ENCODE measurements around the gene TMEM25.
A peak's percentile ranks its signal among the peaks of the same experiment; 100 is the strongest.
"Not testable (repeated sequence)": the region's sequence is repeated elsewhere in the genome, so short reads cannot be mapped to it uniquely, and the experiment has no call there.

The TMEM25 gene

DNA sequence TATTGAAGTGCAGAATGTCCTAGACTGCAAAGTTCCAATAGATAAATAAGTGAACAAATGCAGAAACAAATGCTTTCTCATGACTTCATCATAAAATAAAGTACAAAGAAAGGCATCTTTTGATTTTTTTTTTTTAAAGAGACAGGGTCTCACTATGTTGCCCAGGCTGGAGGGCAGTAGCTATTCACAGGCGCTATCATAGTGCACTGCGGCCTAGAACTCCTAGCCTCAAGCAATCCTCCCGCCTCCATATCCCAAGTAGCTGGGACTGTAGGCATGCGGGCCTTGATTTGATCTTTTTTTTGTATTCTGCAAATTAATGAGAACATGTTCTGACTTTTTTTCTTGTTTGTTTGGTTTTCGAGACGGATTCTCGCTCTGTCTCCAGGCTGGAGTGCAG, 43.6 kb downstream of the TMEM25 start:
- H3K27ac ChIP-seq (ENCODE audit: low read length), result no peak overlapping the region
- no peaks in the 10 kb centered on the region for H3K9me3 ChIP-seq (ENCODE audit: insufficient read depth, low read length)
- H2AFZ ChIP-seq (ENCODE audit: low read depth, low read length), result no peak overlapping the region
- peaks cover 16% of the 10 kb centered on the region for H3K36me3 ChIP-seq (replicated peaks; ENCODE audit: low read depth, low read length)
- H3K4me3 ChIP-seq (ENCODE audit: low read length), result no peak overlapping the region
- peak overlapping the region; percentile 91; the same call in 1 of the 2 replicates for H3K4me2 ChIP-seq (ENCODE audit: low read length)
- peaks cover 59% of the 10 kb centered on the region for H4K20me1 ChIP-seq (ENCODE audit: insufficient read depth, low read length)
- no peaks in the 10 kb centered on the region for H3K27me3 ChIP-seq (ENCODE audit: low read depth, low read length)
- TF ChIP-seq EZH2phosphoT487 (IDR thresholded peaks at IDR 0.05; ENCODE audit: low read depth), result no peak
- TF ChIP-seq, protein P1, sequence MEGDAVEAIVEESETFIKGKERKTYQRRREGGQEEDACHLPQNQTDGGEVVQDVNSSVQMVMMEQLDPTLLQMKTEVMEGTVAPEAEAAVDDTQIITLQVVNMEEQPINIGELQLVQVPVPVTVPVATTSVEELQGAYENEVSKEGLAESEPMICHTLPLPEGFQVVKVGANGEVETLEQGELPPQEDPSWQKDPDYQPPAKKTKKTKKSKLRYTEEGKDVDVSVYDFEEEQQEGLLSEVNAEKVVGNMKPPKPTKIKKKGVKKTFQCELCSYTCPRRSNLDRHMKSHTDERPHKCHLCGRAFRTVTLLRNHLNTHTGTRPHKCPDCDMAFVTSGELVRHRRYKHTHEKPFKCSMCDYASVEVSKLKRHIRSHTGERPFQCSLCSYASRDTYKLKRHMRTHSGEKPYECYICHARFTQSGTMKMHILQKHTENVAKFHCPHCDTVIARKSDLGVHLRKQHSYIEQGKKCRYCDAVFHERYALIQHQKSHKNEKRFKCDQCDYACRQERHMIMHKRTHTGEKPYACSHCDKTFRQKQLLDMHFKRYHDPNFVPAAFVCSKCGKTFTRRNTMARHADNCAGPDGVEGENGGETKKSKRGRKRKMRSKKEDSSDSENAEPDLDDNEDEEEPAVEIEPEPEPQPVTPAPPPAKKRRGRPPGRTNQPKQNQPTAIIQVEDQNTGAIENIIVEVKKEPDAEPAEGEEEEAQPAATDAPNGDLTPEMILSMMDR (IDR thresholded peaks at IDR 0.05; ENCODE audit: low read depth, low read length), result no peak
- no peak overlapping the region for H3K9ac ChIP-seq (ENCODE audit: low read length)
- H3K79me2 ChIP-seq (ENCODE audit: low read length), result peaks cover 75% of the 10 kb centered on the region
- H3K4me1 ChIP-seq (ENCODE audit: low read length), result peaks cover 26% of the 10 kb centered on the region

DNA sequence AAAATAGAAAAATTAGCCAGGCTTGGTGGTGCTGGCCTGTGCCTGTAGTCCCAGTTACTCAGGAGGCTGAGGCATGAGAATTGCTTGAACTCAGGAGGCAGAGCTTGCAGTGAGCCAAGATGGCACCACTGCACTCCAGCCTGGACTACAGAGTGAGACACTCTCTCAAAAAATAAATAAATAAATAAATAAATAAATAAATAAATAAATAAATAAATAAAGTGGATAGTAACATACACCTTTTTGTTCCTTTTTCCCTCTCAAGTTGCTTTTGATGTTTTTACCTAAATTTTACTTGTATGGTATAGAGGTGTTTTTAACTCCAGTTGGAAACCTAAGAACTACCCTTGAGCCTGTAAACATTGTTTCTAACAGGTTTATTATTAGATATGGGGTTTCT, 47.0 kb downstream of the TMEM25 start:
- Histone ChIP-seq H3K4me1 (ENCODE audit: low read length) (peaks cover 21% of the 10 kb centered on the region), H3K36me3 (replicated peaks; ENCODE audit: low read depth, low read length) (peaks cover 27% of the 10 kb centered on the region), H4K20me1 (ENCODE audit: insufficient read depth, low read length) (peaks cover 76% of the 10 kb centered on the region), H3K79me2 (ENCODE audit: low read length) (peaks cover 94% of the 10 kb centered on the region)
- H3K4me2 ChIP-seq (ENCODE audit: low read length); H3K27ac ChIP-seq (ENCODE audit: low read length); H3K9me3 ChIP-seq (ENCODE audit: insufficient read depth, low read length); H3K9ac ChIP-seq (ENCODE audit: low read length); H2AFZ ChIP-seq (ENCODE audit: low read depth, low read length); H3K4me3 ChIP-seq (ENCODE audit: low read length); H3K27me3 ChIP-seq (ENCODE audit: low read depth, low read length): not testable (repeated sequence)

DNA sequence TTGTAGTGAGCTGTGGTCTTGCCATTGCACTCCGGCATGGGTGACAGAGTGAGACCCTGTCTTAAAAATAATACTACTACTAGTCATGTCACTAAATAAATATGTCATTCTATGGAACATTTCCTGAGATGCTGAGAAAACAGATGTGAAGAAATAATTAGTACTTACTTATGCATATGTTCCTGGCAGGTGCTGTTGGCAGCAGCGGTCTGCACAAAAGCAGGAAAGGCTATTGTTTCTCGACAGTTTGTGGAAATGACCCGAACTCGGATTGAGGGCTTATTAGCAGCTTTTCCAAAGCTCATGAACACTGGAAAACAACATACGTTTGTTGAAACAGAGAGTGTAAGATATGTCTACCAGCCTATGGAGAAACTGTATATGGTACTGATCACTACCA, 50.1 kb downstream of the TMEM25 start:
- Histone ChIP-seq H3K4me2 (ENCODE audit: low read length) (no peak overlapping the region), H2AFZ (ENCODE audit: low read depth, low read length) (no peak overlapping the region), H4K20me1 (ENCODE audit: insufficient read depth, low read length) (peaks cover 45% of the 10 kb centered on the region), H3K4me1 (ENCODE audit: low read length) (0 out of 2 replicates have a peak, but pooled peaks cover under 1% of the 10 kb centered on the region), H3K36me3 (replicated peaks; ENCODE audit: low read depth, low read length) (peaks cover 40% of the 10 kb centered on the region), H3K27ac (ENCODE audit: low read length) (no peak overlapping the region), H3K27me3 (ENCODE audit: low read depth, low read length) (no peaks in the 10 kb centered on the region), H3K4me3 (ENCODE audit: low read length) (no peak overlapping the region), H3K9ac (ENCODE audit: low read length) (no peak overlapping the region), H3K9me3 (ENCODE audit: insufficient read depth, low read length) (no peaks in the 10 kb centered on the region), H3K79me2 (ENCODE audit: low read length) (peaks cover 68% of the 10 kb centered on the region)
- TF ChIP-seq, protein P1 (IDR thresholded peaks at IDR 0.05; ENCODE audit: low read depth, low read length), result no peak
- TF ChIP-seq EZH2phosphoT487 (IDR thresholded peaks at IDR 0.05; ENCODE audit: low read depth), result no peak

Data from OCI-LY3 (cell line).